IMR-90 (cell line): ENCODE results near the gene MCM8. TPM values are rescaled to one million over a fixed set of nuclear protein-coding genes. Genes with fewer than 3 reads are reported as not detected.

Source experiments
- microRNA-seq, 2 experiments: library from miRNA; stranded (forward) in 1 of 2; unstranded in 1 of 2; fragments of 10-50 nt in 1 of 2; fragments of <30 nt in 1 of 2; gene quantifications in 1 of 2; microRNA quantifications in 1 of 2; one replicate each; pipeline versions ENCODE3 to v1.1.0; 2013 to 2020; ENCODE audit not compliant: insufficient read depth in 1 of 2, insufficient read length in 1 of 2, unreplicated experiment in 1 of 2
- polyA plus RNA-seq, 3 experiments: library from polyadenylated mRNA; depleted of rRNA; stranded (reverse); fragments of >200 nt; gene quantifications; 2 replicates each; pipeline ENCODE4 v1.2.3, GENCODE V29; 2012; ENCODE audit warnings: low replicate concordance in 1 of 3
- small RNA-seq, 5 experiments: library from RNA; depleted of rRNA; stranded (forward); fragments of <200 nt; gene quantifications; one replicate each; pipeline ENCODE3, GENCODE V24; 2012
- total RNA-seq: library from RNA; depleted of rRNA; stranded (reverse); fragments of >200 nt; gene quantifications from 2 replicates; pipeline ENCODE4 v1.2.3, GENCODE V29; 2012; rRNA removed

MCM8 gene
- total and polyA plus RNA-seq, 2 of the 4 experiments (the other 2 are of a cell fraction) = 4.2 to 11.5 TPM

Small RNA genes within 50 kb of the gene (microRNA-seq; reads per million reads assigned to microRNA genes)
- gene RF00019 (ENCODE audit: insufficient read depth, insufficient read length) (not detected), gene RN7SL498P (ENCODE audit: insufficient read depth, insufficient read length) (not detected)

Small RNA genes within 50 kb of the gene (small RNA-seq; reads per million reads assigned to genes)
- gene RF00019 (0 reads per million in 5 experiments), gene RN7SL498P (0 to 1.2 (median 0.08) reads per million in 5 experiments)

Other genes with a start within 250 kb of the MCM8 start
- gene SHLD1, start 200.3 kb upstream of the MCM8 start, total RNA-seq = 1.9 and 3.0 TPM in 2 replicates
- 2.2 and 2.6 TPM in 2 replicates for gene SHLD1, start 200.3 kb upstream of the MCM8 start, polyA plus RNA-seq (2012; rRNA removed)
- gene CHGB, start 39.1 kb upstream of the MCM8 start, total RNA-seq = under 0.01 TPM in 2 replicates
- gene CHGB, start 39.1 kb upstream of the MCM8 start, polyA plus RNA-seq (2012; rRNA removed) = 0.16 and 0.27 TPM in 2 replicates
- gene TRMT6, start 119 bp upstream of the MCM8 start, total RNA-seq = 7.2 and 10.0 TPM in 2 replicates
- gene TRMT6, start 119 bp upstream of the MCM8 start, polyA plus RNA-seq (2012; rRNA removed) = 6.8 and 8.0 TPM in 2 replicates
- 76.4 and 80.3 TPM in 2 replicates for gene CRLS1, start 55.5 kb downstream of the MCM8 start, total RNA-seq
- gene CRLS1, start 55.5 kb downstream of the MCM8 start, polyA plus RNA-seq (2012; rRNA removed) = 43.3 and 45.9 TPM in 2 replicates
- gene LRRN4, start 103.4 kb downstream of the MCM8 start, total RNA-seq = under 0.01 TPM in 2 replicates
- 0.11 and 0.19 TPM in 2 replicates for gene LRRN4, start 103.4 kb downstream of the MCM8 start, polyA plus RNA-seq (2012; rRNA removed)
- 1.7 and 2.3 TPM in 2 replicates for gene FERMT1, start 172.4 kb downstream of the MCM8 start, total RNA-seq
- gene FERMT1, start 172.4 kb downstream of the MCM8 start, polyA plus RNA-seq (2012; rRNA removed) = 1.8 and 2.4 TPM in 2 replicates